Measurements from ENCODE around the gene CUEDC2. TPM values are rescaled to one million over a fixed set of nuclear protein-coding genes. Genes with fewer than 3 reads are reported as not detected.

Gene CUEDC2
- total RNA-seq, 1 experiment from 2014 or later = 38.1 TPM

DNA sequence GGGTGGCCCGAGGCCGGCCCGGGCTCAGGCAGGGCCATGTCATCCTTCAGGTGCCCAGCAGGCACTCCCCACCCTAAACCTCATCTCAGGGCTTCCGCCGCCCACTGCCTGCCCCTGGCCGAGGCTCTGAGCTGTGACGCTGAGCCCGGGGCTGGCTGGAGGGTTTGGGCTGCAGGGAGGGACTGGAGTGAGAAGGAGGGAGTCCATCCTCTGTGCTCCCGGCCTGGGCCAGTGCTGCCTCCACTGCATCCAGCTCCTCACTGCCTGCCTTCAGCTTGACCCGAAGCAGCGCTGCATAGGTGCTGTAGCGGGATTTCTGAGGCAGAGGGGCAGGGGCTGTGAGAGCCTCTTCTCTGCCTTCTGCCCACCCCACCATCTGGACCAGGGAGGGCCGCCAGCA, 29.3 kb downstream of the CUEDC2 start:
- H3K9me3 Mint-ChIP-seq (ENCODE audit: low read depth, unreplicated experiment) = no peaks in the 10 kb centered on the region
- no TSS peak for BruUV-seq (replicated peaks)
- TF ChIP-seq, protein P1, sequence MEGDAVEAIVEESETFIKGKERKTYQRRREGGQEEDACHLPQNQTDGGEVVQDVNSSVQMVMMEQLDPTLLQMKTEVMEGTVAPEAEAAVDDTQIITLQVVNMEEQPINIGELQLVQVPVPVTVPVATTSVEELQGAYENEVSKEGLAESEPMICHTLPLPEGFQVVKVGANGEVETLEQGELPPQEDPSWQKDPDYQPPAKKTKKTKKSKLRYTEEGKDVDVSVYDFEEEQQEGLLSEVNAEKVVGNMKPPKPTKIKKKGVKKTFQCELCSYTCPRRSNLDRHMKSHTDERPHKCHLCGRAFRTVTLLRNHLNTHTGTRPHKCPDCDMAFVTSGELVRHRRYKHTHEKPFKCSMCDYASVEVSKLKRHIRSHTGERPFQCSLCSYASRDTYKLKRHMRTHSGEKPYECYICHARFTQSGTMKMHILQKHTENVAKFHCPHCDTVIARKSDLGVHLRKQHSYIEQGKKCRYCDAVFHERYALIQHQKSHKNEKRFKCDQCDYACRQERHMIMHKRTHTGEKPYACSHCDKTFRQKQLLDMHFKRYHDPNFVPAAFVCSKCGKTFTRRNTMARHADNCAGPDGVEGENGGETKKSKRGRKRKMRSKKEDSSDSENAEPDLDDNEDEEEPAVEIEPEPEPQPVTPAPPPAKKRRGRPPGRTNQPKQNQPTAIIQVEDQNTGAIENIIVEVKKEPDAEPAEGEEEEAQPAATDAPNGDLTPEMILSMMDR (IDR thresholded peaks at IDR 0.05; ENCODE audit: unreplicated experiment) = no peak
- no peak overlapping the region for H3K4me3 Mint-ChIP-seq (ENCODE audit: low read depth, unreplicated experiment)
- H3K4me1 Mint-ChIP-seq (ENCODE audit: low read depth, unreplicated experiment) = peaks cover 12% of the 10 kb centered on the region
- peaks cover 25% of the 10 kb centered on the region for H3K36me3 Mint-ChIP-seq (ENCODE audit: insufficient read depth, unreplicated experiment)
- peaks cover 11% of the 10 kb centered on the region for H3K27me3 Mint-ChIP-seq (ENCODE audit: unreplicated experiment)
- CTCF ChIA-PET = interaction anchor here (0.6 to 1.3 kb wide), 7 partner anchors 8 to 173 kb away, joined by 3 to 8 read pairs (median 6); partner anchors contain the start of genes FBXL15 and NFKB2
- DNase-seq = no peak
- intact Hi-C loops (cut with micrococcal nuclease; ENCODE audit: unreplicated experiment) = no loop called here
- H3K27ac Mint-ChIP-seq (ENCODE audit: unreplicated experiment) = no peak overlapping the region

DNA sequence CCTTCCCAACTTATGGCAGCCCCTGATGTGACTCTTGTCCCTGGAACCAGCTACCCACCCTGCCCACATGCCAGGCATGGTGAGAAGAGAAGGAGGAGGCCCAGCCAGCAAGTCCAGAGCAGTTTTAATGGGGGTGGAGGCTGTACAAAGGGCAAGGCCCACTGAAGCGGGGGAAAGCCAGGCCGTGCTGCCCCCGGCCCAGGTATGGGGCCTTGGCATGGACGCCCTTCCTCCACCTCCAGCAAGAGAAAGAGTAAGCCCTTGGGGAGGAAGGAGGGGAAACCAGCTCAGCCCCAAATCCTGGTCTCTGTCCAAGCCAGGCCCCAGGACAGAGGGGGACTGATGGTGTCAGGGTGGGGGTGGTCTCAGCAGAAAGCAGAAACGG, 29.9 kb downstream of the CUEDC2 start:
- TF ChIP-seq, protein P1 (IDR thresholded peaks at IDR 0.05; ENCODE audit: unreplicated experiment) = no peak
- Mint-ChIP-seq H3K27me3 (ENCODE audit: unreplicated experiment) (peaks cover 5% of the 10 kb centered on the region), H3K9me3 (ENCODE audit: low read depth, unreplicated experiment) (no peaks in the 10 kb centered on the region), H3K27ac (ENCODE audit: unreplicated experiment) (no peak overlapping the region), H3K4me3 (ENCODE audit: low read depth, unreplicated experiment) (no peak overlapping the region), H3K4me1 (ENCODE audit: low read depth, unreplicated experiment) (peaks cover 12% of the 10 kb centered on the region), H3K36me3 (ENCODE audit: insufficient read depth, unreplicated experiment) (peaks cover 28% of the 10 kb centered on the region)
- DNase-seq = no peak
- CTCF ChIA-PET = interaction anchor here (1.3 kb wide), 1 partner anchor 19 kb away, joined by 6 read pairs; the partner anchor contains the start of gene FBXL15
- BruUV-seq (replicated peaks) = no TSS peak
- intact Hi-C loops (cut with micrococcal nuclease; ENCODE audit: unreplicated experiment) = no loop called here

DNA sequence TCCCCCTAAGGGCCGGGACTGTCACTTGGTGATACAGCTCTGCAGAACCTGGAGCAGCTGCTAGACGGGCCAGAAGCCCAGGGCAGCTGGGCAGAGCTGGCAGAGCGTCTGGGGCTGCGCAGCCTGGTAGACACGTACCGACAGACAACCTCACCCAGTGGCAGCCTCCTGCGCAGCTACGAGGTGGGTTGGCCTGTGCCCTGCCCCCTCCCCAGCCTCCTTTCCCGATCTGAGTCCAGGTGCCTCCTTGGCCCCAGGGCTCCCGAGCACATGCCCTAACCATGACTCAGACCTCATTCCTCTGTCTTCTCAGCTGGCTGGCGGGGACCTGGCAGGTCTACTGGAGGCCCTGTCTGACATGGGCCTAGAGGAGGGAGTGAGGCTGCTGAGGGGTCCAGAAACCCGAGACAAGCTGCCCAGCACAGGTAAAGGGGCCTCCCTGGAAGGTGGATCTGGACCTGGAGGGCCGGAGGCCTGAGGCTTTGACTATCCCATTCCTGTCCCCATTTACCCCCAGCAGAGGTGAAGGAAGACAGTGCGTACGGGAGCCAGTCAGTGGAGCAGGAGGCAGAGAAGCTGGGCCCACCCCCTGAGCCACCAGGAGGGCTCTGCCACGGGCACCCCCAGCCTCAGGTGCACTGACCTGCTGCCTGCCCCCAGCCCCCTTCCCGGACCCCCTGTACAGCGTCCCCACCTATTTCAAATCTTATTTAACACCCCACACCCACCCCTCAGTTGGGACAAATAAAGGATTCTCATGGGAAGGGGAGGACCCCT, 30.5 kb downstream of the CUEDC2 start:
- intact Hi-C loops (cut with micrococcal nuclease; ENCODE audit: unreplicated experiment) = no loop called here
- no peak overlapping the region for H3K27ac Mint-ChIP-seq (ENCODE audit: unreplicated experiment)
- peak; percentile 63 for DNase-seq
- CTCF ChIA-PET = no interaction called here
- peaks cover 28% of the 10 kb centered on the region for H3K36me3 Mint-ChIP-seq (ENCODE audit: insufficient read depth, unreplicated experiment)
- no peaks in the 10 kb centered on the region for H3K27me3 Mint-ChIP-seq (ENCODE audit: unreplicated experiment)
- BruUV-seq (replicated peaks) = no TSS peak
- TF ChIP-seq, protein P1 (IDR thresholded peaks at IDR 0.05; ENCODE audit: unreplicated experiment) = no peak
- H3K4me1 Mint-ChIP-seq (ENCODE audit: low read depth, unreplicated experiment) = peaks cover 12% of the 10 kb centered on the region
- no peaks in the 10 kb centered on the region for H3K9me3 Mint-ChIP-seq (ENCODE audit: low read depth, unreplicated experiment)
- no peak overlapping the region for H3K4me3 Mint-ChIP-seq (ENCODE audit: low read depth, unreplicated experiment)

DNA sequence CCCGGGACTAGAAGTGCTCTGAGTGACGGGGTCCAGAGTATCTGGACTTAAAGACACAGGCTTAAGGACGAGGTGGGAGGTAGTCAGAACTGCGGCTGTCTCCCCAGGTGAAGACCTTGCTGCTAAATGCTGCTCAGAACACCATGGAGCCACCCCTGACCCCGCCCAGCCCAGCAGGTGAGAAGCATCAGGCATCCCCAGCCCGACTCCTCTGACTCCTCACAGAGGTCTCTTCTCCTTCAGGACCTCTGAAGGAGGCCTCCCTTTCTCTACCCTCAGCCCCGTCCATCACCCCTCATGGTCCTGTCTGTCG, 31.1 kb downstream of the CUEDC2 start:
- Mint-ChIP-seq H3K4me1 (ENCODE audit: low read depth, unreplicated experiment) (peaks cover 12% of the 10 kb centered on the region), H3K4me3 (ENCODE audit: low read depth, unreplicated experiment) (no peak overlapping the region), H3K36me3 (ENCODE audit: insufficient read depth, unreplicated experiment) (peaks cover 29% of the 10 kb centered on the region), H3K9me3 (ENCODE audit: low read depth, unreplicated experiment) (no peaks in the 10 kb centered on the region), H3K27me3 (ENCODE audit: unreplicated experiment) (no peaks in the 10 kb centered on the region), H3K27ac (ENCODE audit: unreplicated experiment) (no peak overlapping the region)
- intact Hi-C loops (cut with micrococcal nuclease; ENCODE audit: unreplicated experiment) = no loop called here
- no peak for DNase-seq
- CTCF ChIA-PET = no interaction called here
- TF ChIP-seq, protein P1 (IDR thresholded peaks at IDR 0.05; ENCODE audit: unreplicated experiment) = no peak
- no TSS peak for BruUV-seq (replicated peaks)

All from Calu3 (cell line).